Parathyroid adenoma (tissue), 2 donors: Measurements from ENCODE around the gene JMJD6.

Experiments
- H2AFZ ChIP-seq: fragments of 300-600 bp; sonication (generic); one replicate; pipeline ENCODE4 v1.7.0; 2017; ENCODE audit warnings: antibody characterized with exemption, mild to moderate bottlenecking
- H3K27ac ChIP-seq: fragments of 300-600 bp; sonication (generic); one replicate; pipeline ENCODE4 v1.7.0; 2017
- H3K27me3 ChIP-seq: fragments of 300-600 bp; sonication (generic); one replicate; pipeline ENCODE4 v1.7.0; 2017; ENCODE audit warnings: low read length; ENCODE audit not compliant: control insufficient read depth, insufficient read depth
- H3K36me3 ChIP-seq: fragments of 300-600 bp; sonication (generic); one replicate; pipeline ENCODE4 v1.7.0; 2017; ENCODE audit warnings: low read length; ENCODE audit not compliant: control insufficient read depth, insufficient read depth
- H3K4me1 ChIP-seq: fragments of 300-600 bp; sonication (generic); one replicate; pipeline ENCODE4 v1.7.0; 2017; ENCODE audit warnings: control low read depth
- H3K4me2 ChIP-seq: fragments of 300-600 bp; sonication (generic); one replicate; pipeline ENCODE4 v1.7.0; 2017; ENCODE audit warnings: low read length
- H3K4me3 ChIP-seq: fragments of 300-600 bp; sonication (generic); one replicate; pipeline ENCODE4 v1.7.0; 2017; ENCODE audit warnings: low read depth, low read length
- H3K79me2 ChIP-seq: fragments of 300-600 bp; sonication (generic); one replicate; pipeline ENCODE4 v1.7.0; 2017; ENCODE audit warnings: control low read depth
- H3K9ac ChIP-seq: fragments of 300-600 bp; sonication (generic); one replicate; pipeline ENCODE4 v1.7.0; 2017; ENCODE audit warnings: mild to moderate bottlenecking
- H3K9me3 ChIP-seq: fragments of 300-600 bp; sonication (generic); one replicate; pipeline ENCODE4 v1.7.0; 2017; ENCODE audit warnings: low read length; ENCODE audit not compliant: control insufficient read depth
- TF ChIP-seq, protein P1 (sequence below): fragments of 300-600 bp; sonication (generic); IDR thresholded peaks from one replicate; pipeline ENCODE4 v1.7.0; 2017; ENCODE audit warnings: antibody characterized with exemption, mild to moderate bottlenecking
- donor health status: primary hyperparathyroidism.

JMJD6 gene

DNA sequence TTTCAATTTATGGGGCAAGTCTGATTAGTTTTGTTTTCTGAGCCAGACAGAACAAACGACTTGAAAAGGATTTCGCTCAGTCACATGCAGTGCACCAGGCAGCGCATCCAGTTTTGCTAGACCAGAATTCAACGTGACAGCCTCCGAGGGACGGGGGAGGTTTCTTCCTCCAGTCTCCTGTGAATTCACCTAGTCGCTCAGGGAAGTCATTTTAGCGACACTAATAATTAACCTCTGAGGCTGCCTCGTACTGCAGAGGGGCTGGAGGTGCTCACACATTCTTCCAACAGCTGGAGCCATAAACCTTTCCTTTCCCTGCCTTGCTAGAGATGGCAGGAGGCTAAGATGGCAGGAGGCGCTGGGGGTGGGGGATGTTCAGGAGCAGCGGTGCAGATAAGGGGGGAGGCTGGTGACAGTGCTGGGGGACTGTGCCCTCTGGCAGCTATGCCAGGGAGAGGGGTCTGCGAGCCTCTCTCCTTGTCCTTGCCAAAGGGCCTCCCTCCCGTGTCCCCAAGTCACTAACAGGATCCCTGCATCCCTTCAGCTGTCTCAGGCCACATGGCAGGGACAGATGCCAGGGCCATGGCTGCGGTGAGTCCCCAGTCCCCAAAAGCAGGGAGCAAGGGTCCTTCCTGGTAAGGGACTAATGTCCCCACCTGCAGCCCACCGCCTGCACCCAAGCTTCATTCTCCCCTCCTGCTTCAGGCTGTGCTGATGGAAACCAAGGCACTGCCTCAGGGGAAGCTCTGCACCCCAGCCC is 39.7 kb downstream of the JMJD6 start:
- peaks cover 11% of the 10 kb centered on the region for H3K4me1 ChIP-seq
- no peak overlapping the region for H3K27ac ChIP-seq
- no peak overlapping the region for H3K9ac ChIP-seq
- no peaks in the 10 kb centered on the region for H3K36me3 ChIP-seq
- H3K27me3 ChIP-seq: no peaks in the 10 kb centered on the region
- no peak overlapping the region for H3K4me3 ChIP-seq
- H3K79me2 ChIP-seq: peaks cover 49% of the 10 kb centered on the region
- TF ChIP-seq, protein P1, sequence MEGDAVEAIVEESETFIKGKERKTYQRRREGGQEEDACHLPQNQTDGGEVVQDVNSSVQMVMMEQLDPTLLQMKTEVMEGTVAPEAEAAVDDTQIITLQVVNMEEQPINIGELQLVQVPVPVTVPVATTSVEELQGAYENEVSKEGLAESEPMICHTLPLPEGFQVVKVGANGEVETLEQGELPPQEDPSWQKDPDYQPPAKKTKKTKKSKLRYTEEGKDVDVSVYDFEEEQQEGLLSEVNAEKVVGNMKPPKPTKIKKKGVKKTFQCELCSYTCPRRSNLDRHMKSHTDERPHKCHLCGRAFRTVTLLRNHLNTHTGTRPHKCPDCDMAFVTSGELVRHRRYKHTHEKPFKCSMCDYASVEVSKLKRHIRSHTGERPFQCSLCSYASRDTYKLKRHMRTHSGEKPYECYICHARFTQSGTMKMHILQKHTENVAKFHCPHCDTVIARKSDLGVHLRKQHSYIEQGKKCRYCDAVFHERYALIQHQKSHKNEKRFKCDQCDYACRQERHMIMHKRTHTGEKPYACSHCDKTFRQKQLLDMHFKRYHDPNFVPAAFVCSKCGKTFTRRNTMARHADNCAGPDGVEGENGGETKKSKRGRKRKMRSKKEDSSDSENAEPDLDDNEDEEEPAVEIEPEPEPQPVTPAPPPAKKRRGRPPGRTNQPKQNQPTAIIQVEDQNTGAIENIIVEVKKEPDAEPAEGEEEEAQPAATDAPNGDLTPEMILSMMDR: no peak
- no peak overlapping the region for H3K4me2 ChIP-seq
- H2AFZ ChIP-seq: no peak overlapping the region
- H3K9me3 ChIP-seq: no peaks in the 10 kb centered on the region

GRCh38 chr17:76685846-76686245 is 40.6 kb downstream of the JMJD6 start:
- Histone ChIP-seq H3K9me3 (no peaks in the 10 kb centered on the region), H2AFZ (no peak overlapping the region), H3K4me2 (no peak overlapping the region), H3K4me1 (peaks cover 11% of the 10 kb centered on the region), H3K27me3 (no peaks in the 10 kb centered on the region), H3K36me3 (no peaks in the 10 kb centered on the region), H3K9ac (no peak overlapping the region), H3K27ac (no peak overlapping the region), H3K4me3 (no peak overlapping the region), H3K79me2 (peaks cover 44% of the 10 kb centered on the region)
- TF ChIP-seq, protein P1: no peak

DNA sequence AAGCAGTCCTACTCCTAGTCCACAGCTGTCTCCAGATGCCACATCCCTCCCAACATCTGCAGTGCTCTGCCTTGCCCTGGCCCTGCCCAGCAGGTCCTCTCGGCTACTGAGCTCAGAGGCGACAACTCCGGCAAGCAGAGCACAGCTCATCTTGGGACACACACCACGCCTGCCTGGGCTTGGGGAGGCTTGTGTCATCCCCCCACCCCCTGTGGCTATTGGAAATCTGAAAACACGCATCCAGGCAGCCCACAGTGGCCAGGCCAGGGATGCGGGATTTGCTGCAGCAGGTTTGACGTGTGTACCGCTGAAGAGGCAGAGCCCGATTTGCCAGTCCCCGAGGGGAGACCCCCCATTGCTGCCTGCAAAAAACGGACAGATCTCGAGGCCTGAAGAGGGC is 41.0 kb downstream of the JMJD6 start:
- no peak overlapping the region for H2AFZ ChIP-seq
- TF ChIP-seq, protein P1: no peak
- peaks cover 41% of the 10 kb centered on the region for H3K79me2 ChIP-seq
- no peaks in the 10 kb centered on the region for H3K27me3 ChIP-seq
- no peak overlapping the region for H3K4me3 ChIP-seq
- no peak overlapping the region for H3K9ac ChIP-seq
- H3K4me1 ChIP-seq: peaks cover 8% of the 10 kb centered on the region
- H3K36me3 ChIP-seq: no peaks in the 10 kb centered on the region
- no peaks in the 10 kb centered on the region for H3K9me3 ChIP-seq
- H3K27ac ChIP-seq: no peak overlapping the region
- no peak overlapping the region for H3K4me2 ChIP-seq

DNA sequence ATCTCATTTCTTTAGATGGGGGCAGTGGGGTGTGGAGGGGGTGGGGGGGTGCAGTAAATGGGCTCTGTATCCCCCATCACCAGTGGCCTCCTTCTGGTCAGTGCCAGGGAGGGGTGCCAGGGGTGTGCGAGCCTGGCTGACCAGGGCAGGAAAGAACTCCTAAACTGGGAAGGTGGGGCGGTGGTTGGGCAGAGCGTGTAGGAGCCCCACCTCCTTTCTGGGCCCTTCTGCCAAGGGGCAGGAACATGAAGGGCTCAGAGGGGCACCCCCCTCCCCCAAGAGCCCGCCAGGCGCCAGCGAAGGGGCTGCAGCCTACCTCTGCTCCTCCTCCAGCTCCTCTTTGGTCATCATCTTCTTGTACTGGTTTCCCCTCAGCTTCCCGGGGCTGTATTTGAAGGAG is 41.6 kb downstream of the JMJD6 start:
- Histone ChIP-seq H2AFZ (no peak overlapping the region), H3K4me2 (no peak overlapping the region), H3K27me3 (no peaks in the 10 kb centered on the region), H3K79me2 (peaks cover 41% of the 10 kb centered on the region), H3K27ac (no peak overlapping the region), H3K9me3 (no peaks in the 10 kb centered on the region), H3K4me3 (no peak overlapping the region), H3K36me3 (no peaks in the 10 kb centered on the region), H3K4me1 (peaks cover 7% of the 10 kb centered on the region), H3K9ac (no peak overlapping the region)
- TF ChIP-seq, protein P1: no peak
